ENCODE measurements around the gene RRM1. TPM values are rescaled to one million over a fixed set of nuclear protein-coding genes. Genes with fewer than 3 reads are reported as not detected.

RRM1 gene
- polyA plus RNA-seq, 1 donor (not counting 4 experiments of a cell fraction or from before 2014, with no cell fraction given), result 65.6 TPM

- FAIRE-seq, result no peak
- Histone ChIP-seq H3K4me2 (ENCODE audit: control insufficient read depth, extremely low read depth, insufficient read depth, low read depth, low read length) (no peak overlapping the region), H3K79me2 (ENCODE audit: control insufficient read depth, insufficient read depth, low read length) (no peaks in the 10 kb centered on the region), H2AFZ (ENCODE audit: control insufficient read depth, low read length) (no peak overlapping the region), H4K20me1 (ENCODE audit: control insufficient read depth, extremely low read depth, insufficient read depth, low read length) (no peaks in the 10 kb centered on the region), H3K4me3 (ENCODE audit: control insufficient read depth in 2 of 3, extremely low read depth in 1 of 3, insufficient read depth in 2 of 3, low read depth in 1 of 3, low read length in 3 of 3) (no peak overlapping the region), H3K9me1 (ENCODE audit: control insufficient read depth, extremely low read depth, insufficient read depth, low read length) (no peaks in the 10 kb centered on the region), H3K9me3 (ENCODE audit: control insufficient read depth, low read depth, low read length) (no peaks in the 10 kb centered on the region), H3K27me3 (ENCODE audit: control insufficient read depth, extremely low read depth, insufficient read depth, low read length) (no peaks in the 10 kb centered on the region), H3K36me3 (ENCODE audit: control insufficient read depth in 2 of 2, extremely low read depth in 1 of 2, insufficient read depth in 2 of 2, low read length in 2 of 2) (peaks cover 1 to 8% of the 10 kb centered on the region in 2 experiments), H3K9ac (ENCODE audit: control insufficient read depth, extremely low read depth, insufficient read depth, low read length) (no peak overlapping the region), H3K4me1 (ENCODE audit: control insufficient read depth, extremely low read depth, insufficient read depth, low read length) (no peaks in the 10 kb centered on the region), H3K27ac (ENCODE audit: control insufficient read depth, insufficient read depth, low read length) (no peak overlapping the region)
- TF ChIP-seq CTCF (optimal IDR thresholded peaks at IDR 0.05 in 1 of 3, IDR thresholded peaks at IDR 0.05 in 1 of 3, conservative IDR thresholded peaks at IDR 0.05 in 1 of 3; ENCODE audit: extremely low read depth in 1 of 3, insufficient read depth in 2 of 3, low read length in 3 of 3) (no peak), EZH2 (IDR thresholded peaks at IDR 0.05; ENCODE audit: low read length) (no peak)
- DNase-seq (ENCODE audit: low read depth, low spot score), result no peak
- dilution Hi-C loops (cut with MboI; ENCODE audit: extremely low pct_ligation_motif_present, low sequenced_read_pairs), result no loop called here
Observed at GRCh38 chr11:4115128-4115527, 20.5 kb downstream of the RRM1 start.

DNA sequence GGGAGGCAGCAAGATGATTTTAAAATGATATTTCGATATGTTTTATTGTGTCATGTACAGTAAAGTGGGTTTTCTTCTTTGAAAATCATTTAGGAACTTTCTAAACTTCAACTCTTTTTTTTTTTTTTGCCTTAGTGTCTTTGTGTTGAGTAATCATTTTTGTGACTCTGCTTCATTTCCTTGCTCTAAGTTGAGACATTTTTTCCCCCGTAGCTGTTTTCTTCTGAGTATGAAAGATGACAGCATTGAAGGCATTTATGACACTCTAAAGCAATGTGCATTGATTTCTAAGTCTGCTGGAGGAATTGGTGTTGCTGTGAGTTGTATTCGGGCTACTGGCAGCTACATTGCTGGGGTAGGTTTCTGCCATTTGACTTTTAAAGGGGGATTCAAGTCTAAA, 23.5 kb downstream of the RRM1 start:
- FAIRE-seq, result no peak
- Histone ChIP-seq H3K4me1 (ENCODE audit: control insufficient read depth, extremely low read depth, insufficient read depth, low read length) (no peaks in the 10 kb centered on the region), H3K79me2 (ENCODE audit: control insufficient read depth, insufficient read depth, low read length) (no peaks in the 10 kb centered on the region), H4K20me1 (ENCODE audit: control insufficient read depth, extremely low read depth, insufficient read depth, low read length) (no peaks in the 10 kb centered on the region), H3K4me2 (ENCODE audit: control insufficient read depth, extremely low read depth, insufficient read depth, low read depth, low read length) (no peak overlapping the region), H3K9me1 (ENCODE audit: control insufficient read depth, extremely low read depth, insufficient read depth, low read length) (no peaks in the 10 kb centered on the region), H3K27ac (ENCODE audit: control insufficient read depth, insufficient read depth, low read length) (no peak overlapping the region), H2AFZ (ENCODE audit: control insufficient read depth, low read length) (no peak overlapping the region), H3K27me3 (ENCODE audit: control insufficient read depth, extremely low read depth, insufficient read depth, low read length) (no peaks in the 10 kb centered on the region), H3K36me3 (ENCODE audit: control insufficient read depth in 2 of 2, extremely low read depth in 1 of 2, insufficient read depth in 2 of 2, low read length in 2 of 2) (peaks cover 5 to 16% of the 10 kb centered on the region in 2 experiments), H3K9me3 (ENCODE audit: control insufficient read depth, low read depth, low read length) (no peaks in the 10 kb centered on the region), H3K4me3 (ENCODE audit: control insufficient read depth in 2 of 3, extremely low read depth in 1 of 3, insufficient read depth in 2 of 3, low read depth in 1 of 3, low read length in 3 of 3) (no peak overlapping the region), H3K9ac (ENCODE audit: control insufficient read depth, extremely low read depth, insufficient read depth, low read length) (no peak overlapping the region)
- TF ChIP-seq EZH2 (IDR thresholded peaks at IDR 0.05; ENCODE audit: low read length) (no peak), CTCF (optimal IDR thresholded peaks at IDR 0.05 in 1 of 3, IDR thresholded peaks at IDR 0.05 in 1 of 3, conservative IDR thresholded peaks at IDR 0.05 in 1 of 3; ENCODE audit: extremely low read depth in 1 of 3, insufficient read depth in 2 of 3, low read length in 3 of 3) (no peak)
- no peak for DNase-seq (ENCODE audit: low read depth, low spot score)
- dilution Hi-C loops (cut with MboI; ENCODE audit: extremely low pct_ligation_motif_present, low sequenced_read_pairs), result no loop called here

All from keratinocyte (primary cell).